ENCODE data around the gene GALNTL6. TPM values are rescaled to one million over a fixed set of nuclear protein-coding genes. Genes with fewer than 3 reads are reported as not detected.

GALNTL6 gene
- total and polyA plus RNA-seq, 2 of the 4 experiments (the other 2 are of a cell fraction) = under 0.01 TPM; not detected in 1

- H3K56ac ChIP-seq (ENCODE audit: extremely low read depth, insufficient read depth, low read length) = no peak overlapping the region
- no peak overlapping the region for H3K4ac ChIP-seq (ENCODE audit: low read depth, low read length)
- H2BK5ac ChIP-seq (ENCODE audit: low read depth, low read length, poor library complexity, severe bottlenecking) = no peak overlapping the region
- no peaks in the 10 kb centered on the region for H3K27me3 ChIP-seq (ENCODE audit: control insufficient read depth, insufficient read depth, low read length)
- no peak overlapping the region for H3K14ac ChIP-seq (replicated peaks; ENCODE audit: low read depth, low read length)
- TF ChIP-seq FOS (IDR thresholded peaks at IDR 0.05; ENCODE audit: low read depth, low read length) (no peak), CHD1 (IDR thresholded peaks at IDR 0.05; ENCODE audit: low read depth, low read length) (no peak), RCOR1 (IDR thresholded peaks at IDR 0.05; ENCODE audit: insufficient replicate concordance, low read length) (no peak), POLR2A (IDR thresholded peaks at IDR 0.05; ENCODE audit: low read depth, low read length) (no peak), USF2 (IDR thresholded peaks at IDR 0.05; ENCODE audit: low read depth, low read length) (no peak), MAFK (IDR thresholded peaks at IDR 0.05; ENCODE audit: low read depth, low read length) (peak; percentile 78), CEBPB (IDR thresholded peaks at IDR 0.05; ENCODE audit: low read depth, low read length) (no peak)
- no peak overlapping the region for H3K9ac ChIP-seq (ENCODE audit: low read depth, low read length)
- H2BK20ac ChIP-seq (ENCODE audit: low read depth, low read length) = no peak overlapping the region
- BruUV-seq (replicated peaks) = no TSS peak
- ChIA-PET POLR2A (ENCODE audit: unreplicated experiment) (no interaction called here), CTCF (no interaction called here)
- no peaks in the 10 kb centered on the region for H3K9me1 ChIP-seq (ENCODE audit: insufficient read depth, low read length)
- H4K8ac ChIP-seq (ENCODE audit: low read depth in 2 of 2, low read length in 2 of 2) = no peak overlapping the region
- ATAC-seq (ENCODE audit: low read depth) = no peak
- intact Hi-C loops (cut with micrococcal nuclease) (no loop called here), in situ Hi-C loops (cut with MboI; ENCODE audit: low sequenced_read_pairs) (no loop called here), dilution Hi-C loops (cut with HindIII; ENCODE audit: low sequenced_read_pairs, unreplicated experiment) (no loop called here)
- no CpG with 5 or more reads among the region's 1 CpG for WGBS, 2 experiments (ENCODE audit: extremely low coverage in 2 of 2, insufficient read length in 1 of 2)
- H2AK9ac ChIP-seq (replicated peaks; ENCODE audit: low read depth, low read length, poor library complexity) = no peak overlapping the region
- no peaks in the 10 kb centered on the region for H4K20me1 ChIP-seq (ENCODE audit: insufficient read depth, low read length)
- H4K5ac ChIP-seq (ENCODE audit: low read depth, low read length) = no peak overlapping the region
- H3K4me1 ChIP-seq (ENCODE audit: control insufficient read depth, insufficient read depth, low read length) = no peaks in the 10 kb centered on the region
- H3K27ac ChIP-seq (ENCODE audit: insufficient read depth, low read length) = no peak overlapping the region
- H3K23ac ChIP-seq (ENCODE audit: low read depth, low read length) = no peak overlapping the region
- H3K36me3 ChIP-seq (ENCODE audit: control insufficient read depth, insufficient read depth, low read length) = no peaks in the 10 kb centered on the region
- peaks cover 4% of the 10 kb centered on the region; the same call in 1 of the 2 replicates for H3K9me3 ChIP-seq (ENCODE audit: control insufficient read depth, insufficient read depth, low read length)
- no peak overlapping the region for H4K91ac ChIP-seq (ENCODE audit: insufficient read depth, low read depth, low read length)
- DNase-seq = no peak
- H3K4me2 ChIP-seq (ENCODE audit: low read depth, low read length) = no peak overlapping the region
- H2AK5ac ChIP-seq (ENCODE audit: low read depth, low read length) = no peak overlapping the region
- no peak overlapping the region for H2AFZ ChIP-seq (replicated peaks; ENCODE audit: low read length, poor library complexity)
- no peak overlapping the region for H3K4me3 ChIP-seq (ENCODE audit: insufficient read depth, low read depth, low read length)
- no peak overlapping the region for H2BK120ac ChIP-seq (ENCODE audit: low read depth, low read length)
- H3K18ac ChIP-seq (ENCODE audit: low read depth, low read length) = no peak overlapping the region
- no peaks in the 10 kb centered on the region for H3K79me1 ChIP-seq (ENCODE audit: low read depth in 1 of 2, low read length in 2 of 2)
- H2BK15ac ChIP-seq (ENCODE audit: low read depth, low read length) = no peak overlapping the region
These were observed 3.4 kb upstream of the GALNTL6 start for GRCh38 chr4:171809854-171810253.
